Measurements from ENCODE around the gene C16orf46. TPM values are rescaled to one million over a fixed set of nuclear protein-coding genes. Genes with fewer than 3 reads are reported as not detected.

Gene C16orf46
- total RNA-seq, 6 donors from 2014 or later, result 0.76 to 8.4 (median 3.6) TPM; not detected in 1

- Histone ChIP-seq H3K27me3 (no peaks in the 10 kb centered on the region), H3K4me3 (peak within 1 kb of the TSS; percentile 77 to 97 (median 86)), H3K4me1 (peaks cover 0 to 7% (median 1%) of the 10 kb centered on the region in 4 donors), H3K27ac (peak within 1 kb of the TSS; percentile 66 to 80 (median 76)), H3K9me3 (no peaks in the 10 kb centered on the region), H3K36me3 (no peaks in the 10 kb centered on the region)
- WGBS, 2 donors, result 1% methylated on average over 16 to 57 of the region's 83 CpGs
- peak; percentile 34 to 37 for TF ChIP-seq POLR2AphosphoS5 (IDR thresholded peaks at IDR 0.05)
- peak in 2 of 4 donors; percentile 9 to 56 for TF ChIP-seq POLR2A (IDR thresholded peaks at IDR 0.05)
- TF ChIP-seq EP300 (IDR thresholded peaks at IDR 0.05), result no peak
- TF ChIP-seq, protein P1, sequence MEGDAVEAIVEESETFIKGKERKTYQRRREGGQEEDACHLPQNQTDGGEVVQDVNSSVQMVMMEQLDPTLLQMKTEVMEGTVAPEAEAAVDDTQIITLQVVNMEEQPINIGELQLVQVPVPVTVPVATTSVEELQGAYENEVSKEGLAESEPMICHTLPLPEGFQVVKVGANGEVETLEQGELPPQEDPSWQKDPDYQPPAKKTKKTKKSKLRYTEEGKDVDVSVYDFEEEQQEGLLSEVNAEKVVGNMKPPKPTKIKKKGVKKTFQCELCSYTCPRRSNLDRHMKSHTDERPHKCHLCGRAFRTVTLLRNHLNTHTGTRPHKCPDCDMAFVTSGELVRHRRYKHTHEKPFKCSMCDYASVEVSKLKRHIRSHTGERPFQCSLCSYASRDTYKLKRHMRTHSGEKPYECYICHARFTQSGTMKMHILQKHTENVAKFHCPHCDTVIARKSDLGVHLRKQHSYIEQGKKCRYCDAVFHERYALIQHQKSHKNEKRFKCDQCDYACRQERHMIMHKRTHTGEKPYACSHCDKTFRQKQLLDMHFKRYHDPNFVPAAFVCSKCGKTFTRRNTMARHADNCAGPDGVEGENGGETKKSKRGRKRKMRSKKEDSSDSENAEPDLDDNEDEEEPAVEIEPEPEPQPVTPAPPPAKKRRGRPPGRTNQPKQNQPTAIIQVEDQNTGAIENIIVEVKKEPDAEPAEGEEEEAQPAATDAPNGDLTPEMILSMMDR (IDR thresholded peaks at IDR 0.05), result no peak
- ATAC-seq (ENCODE audit: low FRiP score in 2 of 2), result peak; percentile 100
- peak; percentile 99 for DNase-seq
Measured at GRCh38 chr16:81095953-81096714, 19.1 kb upstream of the C16orf46 start, which contains the start of gene GCSH. Gene GCSH, minus strand, starts transcription at chr16:81096395. Its CDS starts 117 bp downstream, at chr16:81096278.

GRCh38 chr16:81095653-81095952 is 18.6 kb upstream of the C16orf46 start:
- Histone ChIP-seq H3K27me3 (no peaks in the 10 kb centered on the region), H3K4me1 (peaks cover 0 to 7% (median 1%) of the 10 kb centered on the region in 4 donors), H3K27ac (peak overlapping the region; percentile 66 to 80 (median 76)), H3K9me3 (no peaks in the 10 kb centered on the region), H3K4me3 (peak overlapping the region; percentile 77 to 97 (median 86)), H3K36me3 (no peaks in the 10 kb centered on the region)
- ATAC-seq (ENCODE audit: low FRiP score in 2 of 2) (no peak), DNase-seq (no peak)
- TF ChIP-seq POLR2A (IDR thresholded peaks at IDR 0.05) (no peak), EP300 (IDR thresholded peaks at IDR 0.05) (no peak), POLR2AphosphoS5 (IDR thresholded peaks at IDR 0.05) (no peak)
- TF ChIP-seq, protein P1 (IDR thresholded peaks at IDR 0.05), result no peak
- WGBS, 2 donors, result 0 to 2% methylated on average over 5 to 13 of the region's 22 CpGs

DNA sequence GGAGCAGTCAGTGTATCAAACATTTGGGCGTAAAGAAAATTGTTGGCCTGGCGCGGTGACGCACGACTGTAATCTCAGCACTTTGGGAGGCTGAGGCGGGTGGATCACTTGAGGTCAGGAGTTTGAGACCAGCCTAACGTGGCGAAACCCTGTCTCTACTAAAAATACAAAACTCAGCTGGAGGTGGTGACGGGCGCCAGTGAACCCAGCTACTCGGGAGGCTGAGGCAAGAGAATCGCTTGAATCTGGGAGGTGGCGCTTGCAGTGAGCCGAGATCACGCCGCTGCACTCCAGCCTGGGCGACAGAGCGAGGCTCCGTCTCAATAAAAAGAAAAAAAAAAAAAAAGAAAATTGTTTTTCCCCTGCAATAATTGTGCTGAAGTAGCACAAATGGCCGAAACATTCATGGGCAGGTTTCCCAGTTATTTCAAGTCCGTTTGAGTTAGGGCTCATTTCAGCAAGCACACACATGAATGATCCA is 17.8 kb upstream of the C16orf46 start:
- DNase-seq, result no peak
- ATAC-seq (ENCODE audit: low FRiP score in 2 of 2), result no peak

GRCh38 chr16:81088836-81089235 is 11.8 kb upstream of the C16orf46 start:
- Histone ChIP-seq H3K9me3 (no peaks in the 10 kb centered on the region), H3K36me3 (peaks cover 0 to 11% (median 0%) of the 10 kb centered on the region in 4 donors), H3K27me3 (no peaks in the 10 kb centered on the region), H3K27ac (no peak overlapping the region), H3K4me3 (no peak overlapping the region), H3K4me1 (no peaks in the 10 kb centered on the region)
- DNase-seq (no peak), ATAC-seq (ENCODE audit: low FRiP score in 2 of 2) (no peak)
- WGBS, 2 donors, result 93 to 98% methylated on average over 5 of the region's 5 CpGs
- no peak for TF ChIP-seq POLR2AphosphoS5 (IDR thresholded peaks at IDR 0.05)
- TF ChIP-seq, protein P1 (IDR thresholded peaks at IDR 0.05), result no peak
- TF ChIP-seq EP300 (IDR thresholded peaks at IDR 0.05), result no peak
- TF ChIP-seq POLR2A (IDR thresholded peaks at IDR 0.05), result no peak

More for the DNA sequence above, 17.8 kb upstream of the C16orf46 start:
- Histone ChIP-seq H3K4me3 (peak overlapping the region in 3 of 4 donors; percentile 77 to 97 (median 91)), H3K36me3 (peaks cover 0 to 4% (median 0%) of the 10 kb centered on the region in 4 donors), H3K27ac (no peak overlapping the region), H3K27me3 (no peaks in the 10 kb centered on the region), H3K4me1 (peaks cover 0 to 7% (median 1%) of the 10 kb centered on the region in 4 donors), H3K9me3 (no peaks in the 10 kb centered on the region)
- TF ChIP-seq POLR2A (IDR thresholded peaks at IDR 0.05) (no peak), EP300 (IDR thresholded peaks at IDR 0.05) (no peak), POLR2AphosphoS5 (IDR thresholded peaks at IDR 0.05) (no peak)
- TF ChIP-seq, protein P1 (IDR thresholded peaks at IDR 0.05), result no peak
- 78 to 81% methylated on average over 21 of the region's 21 CpGs for WGBS, 2 donors

Data from upper lobe of left lung (tissue), 6 donors.